GM18526 (cell line): ENCODE data around the gene KRTAP6-3.

Source experiments
- POLR2A ChIP-seq: IDR thresholded peaks from 3 replicates; pipeline ENCODE4 v1.6.1; 2011; ENCODE audit not compliant: insufficient read length; ENCODE audit errors: extremely low read depth

Gene KRTAP6-3

GRCh38 chr21:30592140-30592539, at the start of gene KRTAP6-3:
TSS of gene KRTAP6-3 (plus strand) at chr21:30592440. CDS start at chr21:30592446, 6 bp downstream.
- TF ChIP-seq POLR2A: no peak

GRCh38 chr21:30552782-30553181, 39.5 kb upstream of the KRTAP6-3 start:
- no peak for TF ChIP-seq POLR2A

DNA sequence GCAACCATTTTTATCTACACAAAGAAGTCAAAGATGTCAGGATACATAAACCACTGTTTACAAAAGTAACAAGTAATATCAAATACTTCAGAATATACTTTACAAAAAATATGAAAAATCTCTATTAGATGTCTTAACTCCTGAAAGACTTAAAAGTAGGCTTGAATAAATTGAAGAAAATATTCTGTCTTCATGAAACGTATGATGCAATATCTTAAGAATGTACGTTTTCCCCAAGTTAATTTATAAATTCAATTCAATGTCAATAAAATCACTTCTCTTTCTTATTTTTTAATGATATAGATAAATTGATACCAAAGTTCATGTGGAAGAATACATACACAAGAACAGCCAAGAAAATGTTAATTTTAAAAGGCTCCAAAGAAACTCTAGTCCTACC, 37.1 kb upstream of the KRTAP6-3 start:
- TF ChIP-seq POLR2A: no peak

DNA sequence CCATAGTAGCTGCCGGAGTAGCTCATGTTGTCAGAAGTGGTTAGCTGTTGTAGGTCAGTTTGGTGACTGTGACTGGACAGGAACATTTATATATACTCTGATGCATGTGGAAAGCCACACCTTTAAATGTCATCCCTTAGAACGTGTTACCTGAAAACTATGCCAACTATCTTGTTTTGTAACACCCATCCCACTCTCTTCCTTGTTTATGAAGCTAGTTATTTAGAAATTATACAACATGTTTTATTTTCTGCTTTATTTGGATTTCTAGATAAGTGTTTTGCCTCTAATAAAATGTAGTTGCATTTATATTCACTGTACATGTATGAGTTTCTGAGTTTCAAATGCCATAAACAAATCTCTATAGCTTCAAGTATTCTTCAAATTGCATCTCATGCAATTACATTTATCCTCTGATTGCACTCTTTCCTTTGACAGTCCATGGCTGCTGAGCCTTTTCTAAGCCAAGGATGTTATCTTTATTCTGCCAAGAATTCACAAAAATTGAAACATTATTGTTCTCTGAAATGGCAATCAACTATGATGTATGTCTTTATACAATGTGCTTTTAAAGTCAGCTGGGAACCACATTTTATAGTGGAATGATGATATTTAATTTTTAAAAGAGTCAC, 30.9 kb upstream of the KRTAP6-3 start, which contains the start of gene KRTAP19-7:
TSS of gene KRTAP19-7 (minus strand) at position 51 of the 632 bp plus-strand sequence. CDS start at position 26, 25 bp downstream.
- no peak for TF ChIP-seq POLR2A

DNA sequence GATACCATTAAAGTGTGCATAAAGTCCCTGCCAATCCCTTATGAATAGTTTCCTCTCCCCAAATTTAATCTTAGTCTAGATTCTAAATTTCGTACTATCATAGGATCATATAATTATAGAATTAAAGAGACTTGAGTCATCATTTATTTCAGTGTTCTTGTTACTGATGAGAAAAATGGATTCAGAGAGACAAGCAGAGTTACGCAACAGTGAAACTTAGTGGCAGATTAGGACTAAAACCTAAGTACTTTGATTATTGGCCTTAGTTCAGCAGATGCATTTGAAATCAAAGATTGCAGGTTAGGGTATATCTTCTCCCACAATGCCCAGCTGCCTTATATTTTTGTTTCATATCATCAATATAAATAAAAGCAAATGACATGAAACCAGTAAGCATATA, 30.3 kb upstream of the KRTAP6-3 start:
- no peak for TF ChIP-seq POLR2A

DNA sequence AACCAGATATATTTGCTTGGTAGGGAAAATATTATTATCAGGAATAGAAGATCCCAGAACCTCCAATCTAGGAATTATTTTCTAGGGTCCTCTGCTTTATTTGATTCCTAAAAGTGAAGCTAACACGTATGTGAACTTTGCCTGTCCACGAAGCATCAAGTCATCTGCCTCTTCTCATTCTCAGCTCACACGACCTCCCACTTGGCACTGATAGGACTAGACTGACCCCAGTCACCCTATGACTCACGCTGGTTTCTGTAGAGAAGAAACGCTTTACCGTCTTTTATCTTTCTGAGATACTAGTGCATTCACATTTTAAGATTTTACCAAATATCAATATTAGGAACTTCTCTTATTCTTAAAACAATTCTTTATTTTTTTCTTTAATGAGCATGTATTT, 29.2 kb upstream of the KRTAP6-3 start:
- TF ChIP-seq POLR2A: no peak

GRCh38 chr21:30563630-30564029, 28.6 kb upstream of the KRTAP6-3 start:
- no peak for TF ChIP-seq POLR2A

DNA sequence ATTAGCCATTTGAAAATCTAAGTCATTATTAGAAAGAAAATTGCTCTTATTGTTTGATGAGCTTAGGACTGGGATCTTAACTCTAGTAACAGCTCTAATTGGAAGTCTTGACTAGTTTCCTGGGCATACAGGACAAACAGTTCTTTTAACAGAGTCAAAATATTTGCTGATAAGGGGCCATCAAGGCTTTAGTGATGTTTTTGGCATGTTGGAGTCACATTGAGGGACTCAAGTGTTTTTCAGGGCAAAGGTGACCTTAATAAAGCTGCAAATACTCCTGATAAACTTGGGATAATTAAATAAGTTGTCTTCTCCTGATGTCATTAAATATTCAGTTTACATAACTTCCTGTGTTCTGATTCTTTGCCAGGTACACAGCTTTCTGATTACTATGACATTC, 24.6 kb upstream of the KRTAP6-3 start:
- TF ChIP-seq POLR2A: no peak

DNA sequence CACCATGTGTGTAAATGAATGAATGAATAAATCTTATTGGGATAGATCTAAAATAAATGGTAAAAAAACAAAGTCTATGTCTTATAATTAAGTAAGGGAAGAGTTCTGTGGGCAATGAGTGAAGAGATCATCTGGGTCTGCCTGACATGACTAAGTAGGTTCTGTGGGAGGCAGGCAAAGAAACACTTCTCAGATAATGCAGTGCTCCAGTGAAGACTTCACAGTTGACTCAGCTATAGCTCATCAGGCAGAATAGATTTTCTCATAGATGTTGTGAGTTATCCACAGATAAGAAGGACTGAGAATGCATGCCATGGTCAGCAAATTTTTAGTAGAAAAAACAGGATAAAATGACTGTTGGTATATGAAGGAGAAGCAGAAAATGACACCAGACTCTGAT, 14.5 kb upstream of the KRTAP6-3 start:
- TF ChIP-seq POLR2A: no peak

DNA sequence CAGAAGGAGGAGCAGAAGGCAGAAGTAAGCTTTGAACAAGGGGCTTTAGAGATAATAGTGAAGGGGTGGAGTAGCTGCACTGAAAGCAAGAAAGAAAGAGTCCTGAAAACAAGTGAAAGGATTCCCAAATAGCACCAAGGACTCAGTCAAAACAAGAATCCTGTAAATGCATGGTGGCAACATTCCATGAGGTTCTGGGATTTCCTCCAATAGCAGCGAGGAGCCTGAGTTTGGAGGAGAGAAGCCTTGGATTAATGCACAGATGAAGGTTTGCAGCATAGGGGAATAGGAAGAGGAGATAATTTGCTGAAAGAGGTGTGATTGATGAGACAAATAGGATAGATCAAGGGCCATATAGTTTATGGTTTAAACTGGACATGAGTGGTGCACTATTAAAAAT, 12.9 kb upstream of the KRTAP6-3 start:
- TF ChIP-seq POLR2A: no peak

DNA sequence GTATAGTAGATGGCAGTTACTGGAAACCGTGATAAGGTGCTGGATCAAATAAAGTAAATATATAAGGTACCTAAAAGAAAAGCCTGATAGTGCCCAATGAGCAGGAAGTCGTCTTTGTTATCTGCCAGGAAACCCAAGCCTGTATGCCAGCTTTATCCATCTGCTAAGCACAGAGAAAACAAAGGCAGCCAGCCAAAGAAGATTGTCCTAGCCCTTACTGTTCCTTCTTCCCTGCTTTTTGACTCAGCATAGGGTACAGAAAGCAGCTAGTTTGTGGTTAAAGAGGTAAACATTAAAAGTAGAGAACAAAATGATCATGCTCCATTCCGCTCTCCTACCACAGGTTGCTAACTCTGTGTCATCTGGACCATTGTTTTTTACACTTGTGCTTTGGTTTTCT, 12.1 kb upstream of the KRTAP6-3 start:
- TF ChIP-seq POLR2A: no peak

DNA sequence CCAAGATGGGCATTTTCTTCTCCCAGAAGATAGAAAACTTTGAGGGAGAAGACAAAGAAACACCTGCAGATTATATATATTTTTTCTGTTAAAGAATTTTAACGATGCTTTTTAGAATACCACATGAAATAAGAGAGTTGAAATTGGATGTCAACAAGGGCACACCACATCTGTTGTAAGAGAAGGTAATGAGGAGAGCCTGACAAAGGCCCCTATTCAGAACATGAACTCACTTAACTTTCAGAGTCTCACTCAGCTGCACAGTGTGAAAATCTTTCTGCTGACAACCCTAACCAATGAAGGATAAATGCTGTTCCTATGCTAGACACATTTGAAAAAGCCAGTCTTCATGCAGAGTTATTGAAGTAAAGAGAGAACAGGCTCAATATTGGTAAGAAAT, 9.4 kb upstream of the KRTAP6-3 start:
- no peak for TF ChIP-seq POLR2A

DNA sequence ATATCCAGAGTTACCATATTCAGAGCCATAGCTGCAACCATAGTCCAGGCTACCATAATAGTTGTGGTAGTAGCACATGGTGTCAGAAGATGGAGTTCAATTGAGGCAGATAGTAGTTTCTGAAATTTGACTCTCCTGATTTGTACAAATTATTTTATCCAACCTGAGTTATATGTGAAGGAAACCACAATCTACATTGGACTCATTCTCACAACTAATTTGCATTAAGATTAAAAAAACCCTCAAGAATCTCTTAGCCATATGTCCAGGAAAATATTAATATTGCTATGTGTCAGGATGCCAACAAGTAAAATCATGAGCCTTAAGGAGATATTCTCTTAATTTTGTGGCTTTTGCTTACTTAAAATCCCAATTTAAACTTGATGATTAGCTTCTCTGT, 1.9 kb upstream of the KRTAP6-3 start, which contains the start of gene KRTAP22-2:
TSS of gene KRTAP22-2 (minus strand) at position 101 of the 400 bp plus-strand sequence.
- no peak for TF ChIP-seq POLR2A

DNA sequence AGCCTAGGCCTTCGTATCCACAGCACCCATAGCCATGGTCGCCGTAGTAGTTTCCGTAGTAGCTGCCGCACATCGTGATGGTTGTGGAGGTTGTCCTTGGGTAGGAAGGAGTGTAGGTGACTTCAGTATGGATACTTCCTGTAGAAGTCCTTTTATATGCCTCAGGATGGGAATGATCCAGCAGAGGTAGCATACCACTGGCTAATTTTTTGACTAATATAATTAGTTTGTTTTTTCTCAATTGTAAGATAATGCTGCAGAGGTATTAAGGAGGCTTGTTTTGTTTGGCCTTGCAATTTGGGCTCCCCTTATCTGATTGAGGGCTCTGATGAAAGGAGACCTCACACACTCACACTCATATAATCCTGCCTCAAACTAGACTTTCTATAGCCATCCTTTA, 6.6 kb downstream of the KRTAP6-3 start, which contains the start of gene KRTAP6-2:
TSS of gene KRTAP6-2 (minus strand) at position 101 of the 400 bp plus-strand sequence. CDS start at position 73, 28 bp downstream.
- no peak for TF ChIP-seq POLR2A

DNA sequence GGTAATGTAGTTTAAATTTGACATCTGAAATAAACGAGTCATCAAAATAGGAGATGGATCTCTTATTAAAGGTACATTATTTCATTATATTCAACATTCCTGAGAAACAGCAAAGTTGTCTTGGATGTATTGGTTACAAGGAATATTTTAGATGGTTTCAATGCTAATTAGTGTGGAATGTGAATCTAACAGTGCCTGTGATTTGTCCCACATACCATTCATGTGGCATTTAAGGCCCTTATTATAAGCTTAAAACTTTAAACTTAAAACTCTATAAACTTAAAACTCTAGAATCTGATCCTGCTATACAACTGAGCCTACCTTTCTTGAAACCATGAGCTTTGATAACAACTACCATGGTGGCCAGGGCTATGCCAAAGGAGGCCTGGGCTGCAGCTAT, 8.5 kb downstream of the KRTAP6-3 start, which contains the start of gene KRTAP22-1:
TSS of gene KRTAP22-1 (plus strand) at position 301 of the 400 bp plus-strand sequence.
- TF ChIP-seq POLR2A: no peak

- no peak for TF ChIP-seq POLR2A
These were observed 13.7 kb downstream of the KRTAP6-3 start for GRCh38 chr21:30605968-30606367.

GRCh38 chr21:30612132-30612531, 19.9 kb downstream of the KRTAP6-3 start:
- no peak for TF ChIP-seq POLR2A
